ENCODE data around the gene RNF141. TPM values are rescaled to one million over a fixed set of nuclear protein-coding genes. Genes with fewer than 3 reads are reported as not detected.

RNF141 gene
- total RNA-seq, 1 donor from 2014 or later: 30.0 TPM

- H3K9me3 Mint-ChIP-seq (ENCODE audit: unreplicated experiment): no peaks in the 10 kb centered on the region
- DNase-seq (ENCODE audit: extremely low spot score, unreplicated experiment): no peak
- H3K4me3 Mint-ChIP-seq (ENCODE audit: unreplicated experiment): no peak overlapping the region
- H3K27me3 Mint-ChIP-seq (ENCODE audit: unreplicated experiment): no peaks in the 10 kb centered on the region
- peaks cover 4% of the 10 kb centered on the region for H3K36me3 Mint-ChIP-seq (ENCODE audit: unreplicated experiment)
- peak overlapping the region; percentile 52 for H3K27ac Mint-ChIP-seq (ENCODE audit: unreplicated experiment)
- TF ChIP-seq, protein P1, sequence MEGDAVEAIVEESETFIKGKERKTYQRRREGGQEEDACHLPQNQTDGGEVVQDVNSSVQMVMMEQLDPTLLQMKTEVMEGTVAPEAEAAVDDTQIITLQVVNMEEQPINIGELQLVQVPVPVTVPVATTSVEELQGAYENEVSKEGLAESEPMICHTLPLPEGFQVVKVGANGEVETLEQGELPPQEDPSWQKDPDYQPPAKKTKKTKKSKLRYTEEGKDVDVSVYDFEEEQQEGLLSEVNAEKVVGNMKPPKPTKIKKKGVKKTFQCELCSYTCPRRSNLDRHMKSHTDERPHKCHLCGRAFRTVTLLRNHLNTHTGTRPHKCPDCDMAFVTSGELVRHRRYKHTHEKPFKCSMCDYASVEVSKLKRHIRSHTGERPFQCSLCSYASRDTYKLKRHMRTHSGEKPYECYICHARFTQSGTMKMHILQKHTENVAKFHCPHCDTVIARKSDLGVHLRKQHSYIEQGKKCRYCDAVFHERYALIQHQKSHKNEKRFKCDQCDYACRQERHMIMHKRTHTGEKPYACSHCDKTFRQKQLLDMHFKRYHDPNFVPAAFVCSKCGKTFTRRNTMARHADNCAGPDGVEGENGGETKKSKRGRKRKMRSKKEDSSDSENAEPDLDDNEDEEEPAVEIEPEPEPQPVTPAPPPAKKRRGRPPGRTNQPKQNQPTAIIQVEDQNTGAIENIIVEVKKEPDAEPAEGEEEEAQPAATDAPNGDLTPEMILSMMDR (IDR thresholded peaks at IDR 0.05): no peak
- H3K4me1 Mint-ChIP-seq (ENCODE audit: unreplicated experiment): peaks cover 16% of the 10 kb centered on the region
Measured at GRCh38 chr11:10503777-10504480, 37.1 kb downstream of the RNF141 start.

- Mint-ChIP-seq H3K4me1 (ENCODE audit: unreplicated experiment) (peaks cover 16% of the 10 kb centered on the region), H3K27ac (ENCODE audit: unreplicated experiment) (no peak overlapping the region), H3K9me3 (ENCODE audit: unreplicated experiment) (no peaks in the 10 kb centered on the region), H3K36me3 (ENCODE audit: unreplicated experiment) (peaks cover 4% of the 10 kb centered on the region), H3K27me3 (ENCODE audit: unreplicated experiment) (no peaks in the 10 kb centered on the region), H3K4me3 (ENCODE audit: unreplicated experiment) (no peak overlapping the region)
- no peak for DNase-seq (ENCODE audit: extremely low spot score, unreplicated experiment)
- TF ChIP-seq, protein P1 (IDR thresholded peaks at IDR 0.05): no peak
Measured at GRCh38 chr11:10503221-10503620, 37.8 kb downstream of the RNF141 start.

DNA sequence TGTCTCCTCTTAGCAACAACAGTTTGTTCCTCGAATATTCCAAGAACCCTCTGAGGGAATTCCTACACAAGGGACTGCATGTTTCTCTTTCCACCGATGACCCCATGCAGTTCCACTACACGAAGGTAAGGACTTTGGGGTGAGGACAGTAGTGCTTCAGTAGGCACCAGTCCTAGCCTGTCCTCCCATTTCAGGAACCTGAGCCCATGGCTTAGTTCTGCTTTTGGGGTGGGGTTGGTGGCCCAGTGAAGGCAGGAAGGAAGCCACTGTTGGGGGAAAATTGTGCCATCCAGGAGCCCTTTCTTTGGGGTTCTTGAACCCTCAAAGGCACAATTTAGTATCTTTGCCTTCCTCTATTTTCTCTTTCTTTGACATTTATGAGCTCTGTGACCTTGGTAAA is 38.2 kb downstream of the RNF141 start:
- Mint-ChIP-seq H3K36me3 (ENCODE audit: unreplicated experiment) (peaks cover 4% of the 10 kb centered on the region), H3K4me3 (ENCODE audit: unreplicated experiment) (no peak overlapping the region), H3K4me1 (ENCODE audit: unreplicated experiment) (peaks cover 16% of the 10 kb centered on the region), H3K27ac (ENCODE audit: unreplicated experiment) (no peak overlapping the region), H3K9me3 (ENCODE audit: unreplicated experiment) (no peaks in the 10 kb centered on the region), H3K27me3 (ENCODE audit: unreplicated experiment) (no peaks in the 10 kb centered on the region)
- no peak for DNase-seq (ENCODE audit: extremely low spot score, unreplicated experiment)
- TF ChIP-seq, protein P1 (IDR thresholded peaks at IDR 0.05): no peak

GRCh38 chr11:10502065-10502680 is 38.8 kb downstream of the RNF141 start:
- peak; percentile 51 for DNase-seq (ENCODE audit: extremely low spot score, unreplicated experiment)
- Mint-ChIP-seq H3K4me3 (ENCODE audit: unreplicated experiment) (no peak overlapping the region), H3K36me3 (ENCODE audit: unreplicated experiment) (peaks cover 4% of the 10 kb centered on the region), H3K4me1 (ENCODE audit: unreplicated experiment) (peaks cover 16% of the 10 kb centered on the region), H3K9me3 (ENCODE audit: unreplicated experiment) (no peaks in the 10 kb centered on the region), H3K27ac (ENCODE audit: unreplicated experiment) (no peak overlapping the region), H3K27me3 (ENCODE audit: unreplicated experiment) (no peaks in the 10 kb centered on the region)
- TF ChIP-seq, protein P1 (IDR thresholded peaks at IDR 0.05): no peak
